Measurements from ENCODE around the gene PDPK1.

- no peak for TF ChIP-seq CTCF (conservative IDR thresholded peaks at IDR 0.05 in 1 of 2, IDR thresholded peaks at IDR 0.05 in 1 of 2; ENCODE audit: extremely low read depth in 1 of 2, insufficient read depth in 1 of 2, low read depth in 1 of 2, low read length in 2 of 2)
- TF ChIP-seq EZH2 (IDR thresholded peaks at IDR 0.05; ENCODE audit: borderline replicate concordance, low read length), result no peak
Observed at GRCh38 chr16:2587891-2588565, 50.2 kb downstream of the PDPK1 start.

Measured in mammary epithelial cell (primary cell).